ENCODE measurements around the gene COQ3.

- TF ChIP-seq CTCF (IDR thresholded peaks at IDR 0.05; ENCODE audit: insufficient read depth, low read depth, low read length) (no peak), EZH2 (IDR thresholded peaks at IDR 0.05; ENCODE audit: insufficient read depth, low read length) (no peak)
Measured at GRCh38 chr6:99347804-99348203, 46.2 kb downstream of the COQ3 start.

All from astrocyte (in vitro differentiated cells and primary cell).